ENCODE measurements around the gene IMMP2L. TPM values are rescaled to one million over a fixed set of nuclear protein-coding genes. Genes with fewer than 3 reads are reported as not detected.

Gene IMMP2L
- total RNA-seq, 1 donor from 2014 or later, result 35.5 TPM

DNA sequence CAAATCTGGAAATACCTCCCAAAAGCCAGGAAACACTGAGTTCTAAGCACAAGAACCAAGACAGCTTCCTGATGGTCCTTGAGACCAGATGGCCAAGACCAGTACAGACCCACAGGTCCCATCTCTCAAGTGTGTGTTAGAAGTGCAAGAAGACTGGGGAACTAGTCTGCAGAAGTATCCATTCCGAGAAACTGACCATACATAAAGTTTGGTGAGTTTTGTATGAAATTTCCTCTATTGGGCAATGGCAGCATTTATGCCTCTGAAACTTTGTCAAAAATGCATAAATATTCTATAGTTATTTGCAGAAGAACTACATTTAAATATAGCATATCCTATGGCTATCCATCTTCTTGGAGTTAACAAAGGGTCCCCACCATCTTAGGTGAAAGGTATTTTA lies 333.9 kb downstream of the IMMP2L start:
- DNase-seq (ENCODE audit: low spot score), result no peak

DNA sequence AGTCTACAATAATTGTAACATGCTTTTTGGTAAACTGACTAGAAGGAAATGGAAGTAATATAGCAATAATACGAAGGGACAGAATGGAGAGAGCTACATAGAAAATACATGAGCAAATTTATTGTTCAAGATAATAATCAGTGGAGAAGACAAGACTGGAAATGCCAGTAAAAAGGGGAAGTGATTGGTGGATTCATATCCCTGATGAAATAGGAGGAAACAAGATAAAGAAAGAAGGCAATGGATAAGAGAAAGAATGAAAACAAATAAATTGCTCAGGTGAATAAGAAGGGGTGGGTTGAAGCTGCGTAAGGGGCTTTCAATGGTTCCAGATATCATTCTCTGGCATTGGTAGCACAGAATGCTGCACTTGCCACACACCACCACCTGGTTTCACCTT lies 335.5 kb downstream of the IMMP2L start:
- no peak for DNase-seq (ENCODE audit: low spot score)

DNA sequence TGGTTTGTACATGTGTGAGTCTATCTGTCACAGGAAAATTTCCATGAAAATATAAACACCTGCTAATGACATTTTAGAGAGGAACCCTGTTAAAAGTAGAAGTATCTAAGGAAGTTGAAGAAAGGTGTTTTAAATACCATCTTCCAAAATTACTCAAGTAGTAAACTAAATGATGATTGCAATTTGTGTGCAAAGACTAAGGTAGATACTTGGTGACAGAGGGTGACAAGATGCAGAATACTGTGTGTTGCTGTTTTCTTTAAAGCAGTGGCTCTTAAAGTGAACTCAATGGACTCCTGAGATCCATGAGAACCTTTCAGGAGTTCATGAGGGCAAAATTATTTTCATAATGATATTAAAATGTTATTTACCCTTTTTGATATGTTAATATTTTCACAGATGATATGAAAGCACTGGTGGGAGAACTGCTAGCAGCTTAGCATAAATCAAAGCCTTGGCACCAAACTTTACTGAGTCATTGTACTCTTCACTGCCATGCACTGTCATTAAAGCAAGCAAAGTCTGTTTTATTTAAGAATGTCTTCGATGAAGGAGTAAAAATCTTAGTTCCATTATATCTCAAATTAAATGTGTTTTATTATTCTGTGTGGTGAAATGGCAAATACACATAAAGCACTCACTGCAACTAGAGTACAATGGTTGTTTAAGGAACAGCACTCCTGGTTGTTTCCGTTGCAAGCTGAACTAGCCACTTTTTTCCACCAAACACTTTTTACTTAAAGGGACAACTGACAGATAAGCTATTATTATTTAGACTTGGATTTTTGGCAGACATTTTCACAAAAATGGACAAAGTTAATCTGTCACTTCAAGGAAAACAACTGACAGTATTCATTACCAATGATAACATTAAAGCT lies 337.7 kb downstream of the IMMP2L start:
- no peak for DNase-seq (ENCODE audit: low spot score)

DNA sequence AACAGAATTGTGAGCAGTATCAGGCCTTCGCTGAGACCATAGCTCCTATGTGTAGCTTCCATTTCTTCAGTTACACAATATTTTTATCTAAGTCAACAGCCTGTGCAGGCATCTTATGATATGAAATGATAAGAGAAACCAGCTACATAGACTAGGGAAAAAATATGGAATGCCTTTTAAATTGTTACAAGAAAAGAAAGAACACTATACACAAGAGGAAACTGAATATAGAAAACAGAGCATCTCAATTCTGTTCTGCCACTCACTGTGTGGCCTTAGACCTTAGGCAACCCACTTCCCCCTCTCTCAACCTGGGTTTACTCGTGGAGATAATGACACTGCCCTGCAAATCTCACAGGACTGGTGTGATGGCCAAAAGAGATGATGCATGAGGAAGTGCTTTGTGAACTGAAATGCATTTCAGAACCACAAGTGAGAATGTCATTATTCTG lies 338.5 kb downstream of the IMMP2L start:
- DNase-seq (ENCODE audit: low spot score), result no peak

DNA sequence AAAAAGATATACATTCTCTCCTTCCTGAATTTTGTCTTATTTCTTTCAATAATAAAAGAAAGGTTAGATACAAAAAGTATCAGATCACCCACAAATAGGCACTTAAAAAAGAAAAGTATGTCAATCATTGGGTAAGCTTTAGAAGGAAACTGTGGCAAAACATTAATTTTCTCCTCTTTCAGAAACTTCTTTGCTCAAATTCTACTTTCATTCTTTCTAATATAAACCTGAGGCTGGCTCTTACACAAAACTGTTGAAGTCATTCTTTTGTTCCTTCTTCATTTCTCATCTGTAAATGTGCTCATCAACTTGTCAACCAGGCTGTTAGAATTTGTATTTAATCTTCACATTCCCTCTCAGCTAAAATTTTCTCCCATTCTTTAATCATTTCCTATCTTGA lies 346.7 kb downstream of the IMMP2L start:
- no peak for DNase-seq (ENCODE audit: low spot score)

DNA sequence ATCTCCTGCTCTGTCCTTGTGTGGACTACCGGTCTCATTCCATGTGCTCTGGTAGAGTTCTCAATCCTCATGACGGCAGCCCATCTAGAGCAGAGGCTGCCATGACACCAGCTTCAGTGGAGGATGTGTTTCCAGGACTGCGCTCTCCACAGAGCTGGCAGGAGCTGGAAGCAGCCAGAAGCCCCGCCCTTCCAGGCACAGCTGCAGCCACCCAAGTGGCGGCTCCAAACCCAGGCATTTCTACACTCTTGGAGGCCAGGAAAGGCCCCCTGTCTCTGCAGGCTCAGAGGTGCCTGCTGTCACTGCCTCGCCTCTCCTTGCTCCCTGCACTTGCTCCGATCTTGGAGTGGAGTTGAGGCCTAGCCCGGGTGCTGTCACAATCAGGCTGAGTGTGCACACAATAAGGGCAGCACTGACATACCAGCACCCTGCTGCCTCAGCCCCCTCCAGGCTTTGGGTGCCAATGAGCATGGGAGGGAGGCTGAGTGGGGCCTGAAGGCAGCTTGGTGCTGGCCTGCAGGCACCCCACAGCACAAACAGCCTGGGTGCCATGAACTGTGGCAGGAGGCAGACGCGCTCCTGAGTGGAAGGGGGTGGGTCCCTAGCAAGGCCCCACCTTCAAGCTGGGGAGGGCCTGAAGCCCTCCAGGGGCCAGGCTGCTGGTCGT lies 349.3 kb downstream of the IMMP2L start:
- DNase-seq (ENCODE audit: low spot score), result no peak

DNA sequence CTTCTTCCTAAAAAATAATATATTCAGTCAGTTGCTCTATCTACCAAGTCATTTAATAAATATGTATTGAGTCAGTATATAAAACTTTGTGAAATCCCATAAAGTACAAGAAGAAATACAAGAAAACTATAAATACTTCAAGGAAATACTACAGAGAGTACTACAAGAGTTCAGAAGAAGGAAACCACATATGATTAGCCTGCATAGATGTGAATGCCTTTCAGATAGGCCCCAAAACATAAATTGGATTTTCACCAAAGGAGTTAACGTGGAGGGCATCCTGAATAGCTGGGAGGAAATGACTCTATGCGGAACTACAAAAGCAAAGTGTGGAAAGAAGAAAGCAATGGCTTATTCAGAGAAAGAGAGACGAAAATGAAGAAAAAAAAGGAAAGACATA lies 351.3 kb downstream of the IMMP2L start:
- no peak for DNase-seq (ENCODE audit: low spot score)

DNA sequence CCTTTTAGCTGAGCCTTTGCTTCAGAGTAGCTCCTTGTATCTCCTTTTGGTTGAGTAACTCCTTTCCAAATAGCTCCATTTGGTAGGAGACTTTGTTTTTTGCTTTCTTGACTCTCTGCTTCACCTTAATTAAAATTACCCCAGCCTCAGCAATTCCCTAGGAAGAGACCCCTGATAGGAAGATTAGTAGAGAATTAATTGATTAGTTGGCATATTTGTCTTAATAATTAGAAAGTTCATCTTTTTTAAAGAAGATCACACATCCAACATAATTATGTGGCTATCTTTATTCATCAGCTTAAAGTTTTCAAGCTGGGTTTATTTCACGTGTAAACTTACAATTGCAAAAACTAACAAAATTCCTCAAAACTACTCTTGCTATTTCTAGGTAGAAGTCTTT lies 352.2 kb downstream of the IMMP2L start:
- no peak for DNase-seq (ENCODE audit: low spot score)

DNA sequence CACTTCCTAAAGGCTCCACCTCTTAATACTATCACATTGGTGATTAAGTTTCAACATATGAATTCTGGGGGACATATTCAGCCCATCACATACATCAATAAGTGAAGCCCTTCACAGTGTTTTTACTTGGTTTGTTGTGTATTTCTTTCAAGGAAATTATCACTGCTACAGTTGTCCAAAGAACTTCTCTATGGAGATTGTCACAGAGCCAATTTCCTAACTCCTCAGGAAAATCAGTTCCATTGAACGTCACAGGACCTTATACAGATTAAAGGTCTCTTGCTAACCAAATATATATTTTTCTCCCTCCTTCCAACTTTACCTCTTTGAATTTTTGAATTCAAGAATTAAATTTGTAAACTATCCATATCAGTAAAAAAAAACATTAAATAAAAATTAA lies 357.0 kb downstream of the IMMP2L start:
- no peak for DNase-seq (ENCODE audit: low spot score)

DNA sequence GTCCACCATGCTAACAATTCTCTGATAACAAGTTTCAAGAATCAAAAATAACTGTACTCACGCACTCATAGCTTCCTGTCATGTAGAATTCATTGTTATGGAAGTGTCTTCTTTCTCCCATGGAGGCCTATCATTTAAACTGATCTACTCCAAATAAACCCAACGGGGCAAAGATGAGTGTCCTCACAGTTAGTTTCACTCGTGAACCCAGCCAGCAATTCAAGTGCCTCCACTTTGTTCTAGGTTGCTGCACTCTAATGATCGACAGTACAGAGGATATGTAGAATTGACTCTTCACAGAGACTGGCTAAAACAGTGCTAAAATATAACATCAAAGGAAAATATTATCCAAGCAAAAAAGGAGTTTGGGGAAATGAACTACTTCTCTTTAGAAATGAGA lies 360.0 kb downstream of the IMMP2L start:
- DNase-seq (ENCODE audit: low spot score), result no peak

DNA sequence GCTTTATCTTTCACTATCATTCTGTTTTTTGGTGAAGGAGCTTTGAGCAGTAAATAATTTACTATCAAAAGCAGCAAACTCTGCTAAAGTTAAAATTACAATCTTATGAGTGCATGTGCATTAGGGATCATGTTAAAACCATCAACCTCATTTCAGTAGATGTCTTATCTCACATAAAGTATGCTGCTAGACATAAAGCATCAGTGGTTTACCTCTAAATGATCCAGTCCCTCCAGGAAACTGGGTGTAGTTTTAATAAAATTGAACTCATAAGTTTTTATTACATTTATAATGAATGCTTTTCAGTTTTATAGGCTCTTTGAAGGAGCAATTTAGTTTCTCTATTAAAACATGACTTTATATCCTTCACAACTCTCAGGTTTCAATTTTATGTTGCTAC lies 362.6 kb downstream of the IMMP2L start:
- no peak for DNase-seq (ENCODE audit: low spot score)

DNA sequence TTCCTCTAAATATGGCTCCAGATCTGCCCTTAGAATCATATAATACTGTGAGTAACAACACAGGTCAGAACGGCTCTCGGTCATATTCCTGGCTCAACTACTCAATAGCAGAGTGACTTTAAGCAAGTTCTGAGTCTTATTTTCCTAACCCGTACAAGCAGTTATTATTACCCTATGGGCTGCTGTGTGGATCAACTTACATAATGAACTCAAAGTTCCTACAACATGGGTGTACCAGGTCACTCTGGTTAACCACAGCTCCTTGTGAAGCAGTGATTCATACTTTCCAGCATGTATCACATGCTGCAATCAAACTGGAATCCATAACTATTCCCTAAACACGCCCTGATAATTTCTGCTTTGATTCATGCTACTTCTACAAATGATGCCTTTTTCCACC lies 364.0 kb downstream of the IMMP2L start:
- no peak for DNase-seq (ENCODE audit: low spot score)

DNA sequence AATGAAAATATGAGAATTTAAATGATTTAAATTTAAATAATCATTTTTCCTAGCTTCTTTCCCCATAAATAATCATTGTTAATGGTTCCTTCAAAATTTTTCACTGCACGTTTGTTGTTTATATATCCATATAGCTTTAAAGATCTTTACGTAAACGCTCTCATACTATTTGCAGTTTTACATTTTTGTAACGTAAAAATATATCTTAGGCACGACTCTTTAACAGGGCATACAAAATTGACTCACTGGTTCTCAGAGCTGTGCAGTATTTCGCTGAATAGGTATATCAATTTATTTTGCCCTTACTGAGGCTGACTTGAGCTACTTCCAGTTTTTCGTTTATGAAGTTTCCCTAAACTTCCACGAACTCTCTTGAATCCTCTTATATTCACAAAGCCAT lies 365.6 kb downstream of the IMMP2L start:
- no peak for DNase-seq (ENCODE audit: low spot score)

DNA sequence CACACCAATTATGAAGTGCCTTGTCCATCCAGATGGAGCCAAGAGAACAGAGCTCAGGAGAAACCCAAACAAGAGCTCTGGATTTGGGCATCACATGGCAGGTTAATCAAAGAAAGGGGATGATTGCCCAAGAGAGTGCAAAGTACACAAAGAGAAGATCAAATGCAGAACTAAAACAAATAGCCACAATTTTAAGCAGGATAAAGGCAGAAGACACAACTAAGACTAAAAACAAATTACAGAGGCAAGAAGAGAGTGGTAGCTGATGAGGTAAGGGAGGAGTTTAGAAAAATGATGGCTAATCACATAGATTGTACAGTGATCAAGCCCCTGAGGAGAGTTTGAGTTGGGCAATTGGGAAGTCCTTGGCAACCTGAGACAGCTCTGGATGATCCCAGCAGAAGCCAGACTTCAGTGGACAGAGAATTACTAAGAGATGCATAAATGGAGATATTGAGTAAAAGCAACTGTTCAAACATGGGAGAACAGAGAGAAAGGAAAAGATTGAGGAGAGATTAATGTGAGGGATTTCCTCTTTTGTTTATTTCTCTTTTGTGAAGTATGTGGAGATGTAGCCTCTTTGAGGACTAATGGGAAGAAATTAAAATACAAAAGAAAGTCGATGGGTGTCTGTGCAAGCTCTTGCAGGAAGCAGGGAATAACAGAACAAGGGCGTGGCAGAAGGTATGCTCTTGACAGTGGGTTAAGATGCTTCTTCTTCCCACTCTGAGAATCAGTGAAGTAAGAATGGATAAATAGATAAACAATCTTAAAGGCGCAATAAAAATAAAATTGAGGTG lies 369.5 kb downstream of the IMMP2L start:
- DNase-seq (ENCODE audit: low spot score), result no peak

DNA sequence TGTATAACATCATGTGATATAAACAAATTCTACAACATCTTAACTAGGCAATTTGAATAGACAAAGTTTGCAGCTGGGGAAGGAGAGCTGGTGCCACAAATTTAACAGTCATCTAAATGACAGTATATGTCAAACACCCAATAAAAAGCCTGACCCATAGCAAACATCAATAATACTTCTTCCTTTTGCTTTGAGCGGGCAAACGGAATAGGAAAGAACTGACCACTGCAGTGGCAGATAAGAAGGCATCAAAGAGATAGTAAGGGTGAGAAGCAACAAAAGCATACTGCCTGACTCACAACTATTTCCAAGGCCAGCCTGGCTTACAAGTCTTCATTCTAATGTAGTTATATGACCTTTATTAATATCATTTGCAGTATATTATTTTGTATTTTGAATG lies 371.5 kb downstream of the IMMP2L start:
- DNase-seq (ENCODE audit: low spot score), result no peak

DNA sequence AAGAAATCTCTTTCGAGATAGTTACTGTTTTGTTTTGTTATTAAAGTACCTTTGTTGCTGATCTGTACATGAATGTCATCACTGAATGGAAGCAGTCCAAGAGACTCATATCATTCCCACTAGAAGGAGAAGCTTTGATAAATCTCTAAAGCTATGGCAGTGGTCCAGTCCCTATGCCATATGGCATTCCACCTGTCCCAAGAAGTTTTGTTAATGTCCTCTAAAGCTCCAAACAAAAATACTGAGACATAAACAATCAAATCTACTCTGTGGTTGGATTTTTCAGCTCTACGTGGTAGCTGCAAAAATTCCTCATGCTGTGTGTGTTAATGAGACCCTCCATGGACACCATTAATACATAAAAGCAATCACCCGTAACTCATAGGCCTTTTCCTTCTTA lies 377.3 kb downstream of the IMMP2L start:
- DNase-seq (ENCODE audit: low spot score), result no peak

DNA sequence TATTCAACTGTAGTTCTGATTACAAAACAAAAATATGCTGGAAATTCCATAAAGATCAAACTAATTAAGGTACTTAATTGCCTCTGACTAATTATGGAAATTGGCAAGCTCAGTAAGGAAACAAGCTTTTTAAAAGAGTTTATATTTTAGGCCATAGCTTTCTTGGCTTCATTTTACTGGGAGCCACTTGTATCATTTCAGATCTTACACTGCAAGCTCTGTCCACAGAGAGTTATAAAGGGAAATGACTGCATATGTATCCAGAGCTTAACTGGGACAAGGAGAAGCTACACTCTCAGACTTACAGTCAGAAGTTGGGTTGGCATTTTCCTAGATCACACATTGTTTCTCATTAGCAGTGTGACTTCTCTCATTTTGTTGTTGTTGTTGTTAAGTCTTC lies 379.0 kb downstream of the IMMP2L start:
- DNase-seq (ENCODE audit: low spot score), result no peak

DNA sequence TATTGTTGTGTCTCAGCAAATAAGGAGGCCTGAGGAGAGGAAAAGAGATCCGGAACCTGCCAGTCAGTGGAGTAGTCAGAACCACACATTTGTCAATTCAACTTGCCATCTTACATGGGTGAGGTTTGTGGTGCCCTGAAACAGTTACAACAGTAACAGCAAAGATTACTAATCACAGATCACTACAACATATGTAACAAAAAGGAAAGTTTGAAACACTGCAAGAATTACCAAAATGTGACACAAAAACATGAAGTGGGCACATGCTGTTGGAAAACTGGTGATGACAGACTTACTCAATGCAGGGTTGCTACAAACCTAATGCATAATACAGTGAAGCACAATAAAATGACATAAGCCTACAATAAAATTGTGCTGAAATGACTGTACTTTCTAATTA lies 382.0 kb downstream of the IMMP2L start:
- DNase-seq (ENCODE audit: low spot score), result no peak

DNA sequence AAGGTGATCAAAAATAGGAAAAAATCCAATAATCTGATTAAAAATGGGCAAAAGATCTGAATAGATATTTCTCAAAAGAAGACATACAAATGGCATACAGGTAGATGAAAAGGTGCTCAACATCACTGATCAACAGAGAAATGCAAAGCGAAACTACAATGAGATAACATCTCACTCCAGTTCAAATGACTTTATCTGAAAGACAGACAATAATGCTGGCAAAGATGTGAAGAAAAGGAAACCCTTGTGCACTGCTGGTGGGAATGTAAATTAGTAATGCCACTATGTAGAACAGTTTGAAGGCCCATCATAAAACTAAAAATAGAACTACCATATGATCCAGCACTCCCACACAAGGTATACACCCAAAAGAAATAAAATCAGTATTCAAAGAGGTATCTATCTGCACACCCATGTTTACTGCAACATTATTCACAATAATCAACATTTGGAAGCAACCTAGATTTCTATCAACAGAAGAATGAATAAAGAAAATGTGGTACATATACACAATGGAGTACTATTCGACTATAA lies 386.3 kb downstream of the IMMP2L start:
- DNase-seq (ENCODE audit: low spot score), result no peak

DNA sequence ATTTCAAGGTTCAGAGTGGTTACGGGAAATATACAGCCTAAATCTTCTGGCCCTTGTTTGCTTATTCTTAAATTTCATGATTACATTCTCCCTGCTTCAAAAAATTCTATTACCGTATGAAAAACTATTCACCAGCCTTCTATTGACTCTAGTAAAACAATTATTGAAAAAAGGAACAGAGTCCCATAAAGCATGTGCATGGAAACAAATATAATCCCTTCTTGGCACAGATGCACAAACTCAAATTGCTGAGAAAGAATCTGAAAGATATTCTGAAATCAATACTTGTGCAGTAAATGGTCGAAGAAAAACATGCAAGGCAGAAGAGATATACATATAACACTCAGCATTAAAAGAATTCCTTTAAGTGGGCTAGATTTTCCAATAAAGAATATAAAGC lies 387.8 kb downstream of the IMMP2L start:
- no peak for DNase-seq (ENCODE audit: low spot score)

DNA sequence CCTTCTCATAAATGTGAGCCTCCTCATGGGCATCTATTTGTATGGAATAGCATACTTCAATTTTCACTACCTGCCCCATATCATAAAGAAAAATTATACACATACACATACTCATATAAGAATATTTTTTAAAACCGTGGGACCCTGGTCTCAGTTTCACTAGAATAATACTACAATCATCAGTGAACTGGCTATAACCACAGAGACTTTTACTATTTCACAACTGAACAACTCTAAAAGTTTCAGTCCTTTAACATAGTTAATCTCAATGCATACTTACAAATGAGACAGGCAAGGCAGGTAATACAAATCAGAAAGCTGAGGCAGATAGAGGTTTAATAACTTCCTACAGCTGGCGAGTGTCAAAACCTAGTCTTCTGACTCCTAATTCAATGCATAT lies 388.3 kb downstream of the IMMP2L start:
- DNase-seq (ENCODE audit: low spot score), result no peak

DNA sequence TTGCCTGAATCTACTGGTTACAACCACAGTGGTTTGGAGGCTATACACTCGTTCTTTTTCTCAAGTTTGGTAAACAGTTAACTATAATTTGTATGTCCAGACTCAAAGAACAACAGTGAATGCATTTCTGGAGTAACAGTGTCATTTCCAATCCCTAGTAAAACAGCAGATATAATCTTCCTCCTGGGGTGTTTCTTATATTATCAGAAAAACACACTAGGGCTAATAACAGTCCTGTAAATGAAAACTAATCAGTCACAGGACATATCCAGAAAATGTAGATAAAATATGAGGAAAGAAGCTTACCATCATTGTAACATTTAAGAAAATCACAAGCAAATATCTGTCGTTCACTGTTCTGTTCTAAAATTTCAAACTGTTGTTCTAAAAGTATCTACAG lies 388.8 kb downstream of the IMMP2L start:
- DNase-seq (ENCODE audit: low spot score), result no peak

Measured in mesenteric fat pad (tissue), 1 donor.